Measurements from ENCODE around the gene HNRNPLL. TPM values are rescaled to one million over a fixed set of nuclear protein-coding genes. Genes with fewer than 3 reads are reported as not detected.

HNRNPLL gene
- total and polyA plus RNA-seq, 2 of the 13 experiments (the other 11 are each of a cell fraction or from before 2014, with no cell fraction given) = 49.4 to 103 TPM

GRCh38 chr2:38620282-38620977 is 17.7 kb upstream of the HNRNPLL start (continued):
- TF ChIP-seq GATA4 (IDR thresholded peaks at IDR 0.05; ENCODE audit: borderline replicate concordance, low read depth) (no peak), BRCA1 (CRISPR knock-in tag; IDR thresholded peaks at IDR 0.05) (no peak), ZNF33A (CRISPR knock-in tag; IDR thresholded peaks at IDR 0.05; ENCODE audit: borderline replicate concordance) (no peak), ARNT2 (CRISPR knock-in tag; IDR thresholded peaks at IDR 0.05; ENCODE audit: low read depth) (no peak), CBX5 (CRISPR knock-in tag; IDR thresholded peaks at IDR 0.05; ENCODE audit: borderline replicate concordance) (no peak), AFF4 (CRISPR knock-in tag; IDR thresholded peaks at IDR 0.05) (no peak), PITX1 (CRISPR knock-in tag; IDR thresholded peaks at IDR 0.05) (no peak), TEF (CRISPR knock-in tag; IDR thresholded peaks at IDR 0.05) (0 out of 2 replicates have a peak, but pooled peaks have one; percentile 43), ZNF749 (CRISPR knock-in tag; IDR thresholded peaks at IDR 0.05; ENCODE audit: borderline replicate concordance) (no peak), ZBTB46 (CRISPR knock-in tag; IDR thresholded peaks at IDR 0.05; ENCODE audit: borderline replicate concordance) (no peak), GMEB1 (CRISPR knock-in tag; IDR thresholded peaks at IDR 0.05; ENCODE audit: borderline replicate concordance) (no peak), DR1 (CRISPR knock-in tag; IDR thresholded peaks at IDR 0.05) (no peak), ONECUT2 (CRISPR knock-in tag; IDR thresholded peaks at IDR 0.05) (no peak), ZNF878 (CRISPR knock-in tag; IDR thresholded peaks at IDR 0.05) (no peak), ZNF570 (CRISPR knock-in tag; IDR thresholded peaks at IDR 0.05; ENCODE audit: borderline replicate concordance) (no peak), ZNF576 (CRISPR knock-in tag; IDR thresholded peaks at IDR 0.05) (no peak), HIVEP1 (CRISPR knock-in tag; IDR thresholded peaks at IDR 0.05) (no peak), MEIS2 (CRISPR knock-in tag; IDR thresholded peaks at IDR 0.05) (no peak), BCL6 (CRISPR knock-in tag; IDR thresholded peaks at IDR 0.05) (peak; percentile 96), ZSCAN21 (CRISPR knock-in tag; IDR thresholded peaks at IDR 0.05; ENCODE audit: borderline replicate concordance) (no peak), E2F5 (CRISPR knock-in tag; conservative IDR thresholded peaks at IDR 0.05) (no peak)
